NCI-H69 (cell line): Measurements from ENCODE around the gene CAMK1.

Experiments used
- DNase-seq: peaks from one replicate; lab custom pipeline; 2025; lab: John Stamatoyannopoulos, UW

The CAMK1 gene

DNA sequence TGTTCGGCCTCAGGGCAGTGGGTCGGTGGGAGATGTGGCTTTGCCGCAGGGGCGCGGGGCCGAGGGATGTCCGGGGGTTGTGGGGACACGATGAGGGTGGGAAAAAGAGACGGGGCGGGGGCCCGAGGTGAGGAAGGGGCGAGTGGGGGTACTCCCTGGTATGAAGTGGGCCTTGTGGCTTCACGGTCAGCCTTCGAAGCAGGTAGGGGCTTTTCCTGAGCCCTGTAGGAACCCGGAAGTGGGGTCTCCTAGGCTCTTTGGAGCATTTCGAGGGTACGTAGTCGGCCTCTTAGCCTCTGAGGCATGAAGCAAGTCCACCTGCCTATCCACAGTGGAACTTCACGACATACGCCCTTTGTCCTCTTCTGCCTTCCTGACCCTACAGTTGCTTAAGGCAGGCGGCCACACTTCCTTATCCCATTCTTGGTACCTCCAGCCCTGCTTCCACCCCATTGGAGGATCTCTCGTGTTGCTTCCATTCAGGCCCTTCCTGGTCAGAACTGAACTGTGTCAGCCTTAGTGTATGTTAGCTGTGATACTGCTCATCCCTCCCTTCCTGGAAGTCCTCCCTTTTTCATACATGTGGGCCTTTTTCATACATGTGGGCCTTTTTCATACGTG lies 23.5 kb upstream of the CAMK1 start:
- DNase-seq: peak; percentile 47

DNA sequence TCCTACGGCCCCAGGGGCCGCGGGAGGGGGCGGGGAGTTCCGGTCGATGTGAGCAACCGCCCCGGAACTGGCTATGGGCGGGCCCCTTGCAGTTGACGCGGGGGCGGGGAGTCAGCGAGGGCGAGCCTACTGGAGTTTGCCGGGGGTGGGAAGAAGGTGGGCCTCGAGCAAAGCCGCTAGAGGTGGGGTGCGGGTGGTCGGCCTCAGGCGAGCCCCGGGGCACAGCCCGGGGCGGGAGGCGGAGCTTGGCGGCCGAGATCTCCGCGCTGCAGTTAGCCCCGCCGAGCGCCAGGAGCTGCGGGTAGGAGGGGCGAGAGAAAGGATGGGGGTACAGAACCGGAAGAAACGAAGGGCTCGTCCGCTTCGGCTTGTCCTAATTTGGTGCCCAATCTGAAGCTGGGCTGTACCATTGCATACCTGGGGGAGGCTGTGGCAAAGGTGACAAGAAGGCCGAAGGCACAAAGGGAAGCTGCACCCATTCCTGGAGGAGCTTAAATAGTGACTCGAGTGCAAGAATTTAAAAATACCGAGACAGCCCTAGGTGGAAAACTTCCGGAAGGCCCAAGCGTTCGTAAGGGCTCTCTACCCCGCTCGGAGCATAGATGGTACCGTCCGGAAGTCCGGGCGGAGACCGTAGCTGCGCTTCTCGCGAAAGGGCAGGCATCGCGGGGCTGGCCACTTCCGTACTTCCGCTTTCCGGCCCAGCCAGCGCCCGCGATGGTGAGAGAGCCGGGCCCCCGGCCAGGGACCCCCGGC lies 22.8 kb upstream of the CAMK1 start, which contains the start of the genes ARPC4 and TADA3:
ARPC4 (plus strand) TSS at position 678 of the 756 bp plus-strand sequence; CDS start at position 718, 40 bp downstream.
TADA3 (minus strand) TSS at position 69 of the 756 bp plus-strand sequence. CDS start 1,007 bp downstream, outside the sequence.
- peak; percentile 94 for DNase-seq

DNA sequence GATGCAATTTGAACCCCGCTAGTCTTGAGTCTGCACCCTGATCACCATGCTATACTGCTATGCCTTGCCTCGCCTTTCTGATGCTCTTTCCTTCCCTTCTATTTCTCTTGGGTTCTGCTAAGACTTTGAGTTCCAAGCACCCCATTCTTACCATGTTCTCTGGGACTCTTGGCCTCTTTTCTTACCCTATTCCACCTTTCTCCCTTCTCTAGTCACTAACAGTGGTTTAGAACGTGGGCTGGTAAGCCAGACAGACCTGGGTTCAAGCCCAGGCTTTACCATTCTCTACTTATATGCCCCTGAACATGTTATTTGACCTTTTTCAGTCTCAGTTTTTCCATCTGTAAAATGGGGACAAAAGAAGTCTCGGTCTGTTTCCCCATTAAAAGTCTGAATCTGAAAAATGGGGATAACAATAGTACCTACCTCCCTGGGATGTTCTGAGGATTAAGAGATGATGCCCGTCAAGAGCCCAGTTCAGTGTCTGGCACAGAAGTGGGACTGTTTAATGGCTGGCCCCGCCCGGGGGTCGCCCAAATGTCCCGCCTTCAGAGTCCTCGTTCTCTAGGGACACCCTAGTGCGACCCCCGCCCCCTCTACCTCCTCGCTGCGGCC lies 22.1 kb upstream of the CAMK1 start:
- no peak for DNase-seq

- no peak for DNase-seq
These were observed 21.4 kb upstream of the CAMK1 start for GRCh38 chr3:9791127-9791526.

DNA sequence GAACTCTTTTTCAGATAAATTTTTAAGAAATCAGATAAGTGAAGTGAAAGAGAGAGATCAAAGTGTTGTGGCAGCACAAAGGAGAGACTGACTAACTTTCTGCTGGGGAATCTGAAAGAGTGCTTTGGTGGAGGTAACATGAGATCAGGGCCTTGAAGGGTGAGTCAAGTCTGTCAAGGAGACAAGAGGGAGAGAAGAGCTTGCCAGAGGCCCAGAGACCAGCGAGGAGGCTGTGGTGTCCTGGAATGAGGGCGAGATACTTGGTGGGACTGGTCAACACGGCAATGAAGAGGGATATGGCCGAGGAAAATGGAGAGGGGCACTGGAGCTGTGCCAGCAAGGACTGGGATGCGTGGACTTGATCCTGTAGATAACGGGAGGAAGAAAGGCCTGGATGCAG lies 18.0 kb upstream of the CAMK1 start:
- no peak for DNase-seq

DNA sequence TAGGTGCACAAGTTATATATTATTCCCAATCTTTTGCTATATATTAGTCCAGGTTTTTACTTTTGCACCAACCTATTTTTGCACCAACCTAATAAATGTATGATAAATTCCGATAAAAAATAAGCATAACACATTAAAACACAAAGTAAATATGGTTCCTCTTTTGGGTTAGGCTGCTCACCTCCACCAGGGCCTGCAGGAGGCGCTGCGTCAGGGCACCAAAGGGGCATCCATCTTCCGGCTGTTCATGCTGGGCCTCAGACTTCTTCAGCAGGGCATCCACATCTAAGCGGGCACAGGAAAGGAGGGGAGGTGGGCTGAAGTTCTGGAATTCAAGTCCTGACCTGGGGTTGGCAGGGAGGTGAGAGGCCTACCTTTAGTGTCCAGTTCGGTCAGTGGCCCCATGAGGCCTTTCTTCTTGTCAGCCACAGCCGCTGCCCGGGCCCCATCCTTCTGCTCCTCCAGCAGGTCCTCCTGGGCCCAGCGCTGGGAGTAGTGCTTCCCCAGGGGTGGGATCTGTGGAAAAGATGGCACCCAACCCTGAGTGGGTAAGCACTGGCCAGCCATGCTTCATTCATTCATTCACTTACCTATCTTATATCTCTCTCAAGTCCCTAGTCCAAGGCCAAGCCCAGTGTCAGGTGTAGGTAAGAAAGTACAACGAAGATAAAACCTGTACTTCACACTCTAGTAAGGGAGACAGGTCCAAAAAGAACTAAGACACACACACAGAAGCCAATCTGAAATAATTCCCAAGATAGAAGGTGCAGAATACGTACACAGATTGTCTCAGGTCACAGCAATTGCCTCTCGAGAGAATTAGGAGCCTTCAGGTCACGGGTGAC lies 17.3 kb upstream of the CAMK1 start:
- no peak for DNase-seq

DNA sequence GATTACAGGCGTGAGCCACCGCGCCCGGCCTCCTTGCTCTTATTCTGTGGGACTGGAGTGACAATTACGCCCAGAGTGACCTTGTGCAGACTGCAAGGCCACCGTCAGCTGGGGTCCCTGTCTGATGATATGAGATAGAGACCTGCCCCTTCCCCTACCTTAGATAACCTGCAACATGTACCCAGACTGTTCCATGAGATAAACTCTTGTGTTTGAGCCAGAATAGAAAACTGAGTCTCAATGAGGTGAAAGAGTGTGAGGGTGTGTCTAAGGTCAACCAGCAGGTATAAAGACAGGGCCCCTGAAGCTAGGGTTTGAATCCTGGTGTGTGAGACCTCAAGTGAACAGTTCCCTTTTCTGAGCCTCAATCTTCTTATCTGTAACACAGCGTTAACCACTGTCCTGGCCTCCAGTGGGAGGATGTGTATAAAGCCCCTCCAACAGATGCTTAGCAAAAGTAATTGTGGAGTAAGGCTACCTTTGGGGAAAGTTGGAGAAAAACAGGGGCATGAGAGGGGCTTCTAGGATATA lies 16.5 kb upstream of the CAMK1 start:
- DNase-seq: no peak

DNA sequence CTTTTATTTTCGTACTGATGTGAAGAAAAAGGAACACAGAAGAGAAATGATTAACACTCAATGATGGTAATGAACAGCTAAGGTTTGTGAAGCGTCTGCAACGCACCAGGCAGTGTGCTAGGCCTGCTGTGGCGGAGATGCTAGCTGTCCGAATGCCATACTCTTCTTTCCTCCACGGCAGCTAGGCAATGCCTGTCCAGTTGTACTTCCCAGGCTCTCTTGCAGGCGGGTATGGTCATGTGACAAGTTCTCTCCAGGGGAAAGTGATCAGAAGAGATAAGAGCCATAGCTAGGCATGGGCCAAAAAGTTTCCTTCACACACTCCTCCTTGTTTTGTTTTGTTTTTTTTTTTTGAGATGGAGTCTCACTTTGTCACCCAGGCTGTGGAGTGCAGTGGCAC lies 15.9 kb upstream of the CAMK1 start:
- no peak for DNase-seq

- no peak for DNase-seq
These were observed 15.2 kb upstream of the CAMK1 start for GRCh38 chr3:9784965-9785364.

DNA sequence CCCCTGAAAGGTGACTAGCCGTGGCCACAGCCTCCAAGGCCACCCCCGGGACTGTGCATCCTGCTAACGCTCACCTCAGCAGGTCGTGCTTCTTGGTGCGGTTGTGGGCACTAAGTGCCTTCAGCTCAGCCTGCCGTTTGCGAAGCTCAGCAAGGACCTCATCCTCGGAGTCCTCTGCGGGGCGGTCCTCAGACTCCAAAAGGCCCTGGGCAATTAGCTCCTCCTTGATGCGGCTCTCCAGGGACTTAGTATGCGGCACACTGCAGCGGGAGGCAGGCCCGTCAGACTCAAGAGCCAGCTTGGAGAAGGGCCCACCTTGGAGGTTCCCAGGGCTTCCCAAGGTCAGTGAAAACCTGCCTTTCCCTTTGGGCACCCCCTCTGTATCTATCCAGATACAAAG lies 14.2 kb upstream of the CAMK1 start:
- no peak for DNase-seq

- peak; percentile 12 for DNase-seq
These were observed 13.0 kb upstream of the CAMK1 start for GRCh38 chr3:9782770-9783169.

- DNase-seq: no peak
These were observed 12.3 kb upstream of the CAMK1 start for GRCh38 chr3:9781978-9782603.

DNA sequence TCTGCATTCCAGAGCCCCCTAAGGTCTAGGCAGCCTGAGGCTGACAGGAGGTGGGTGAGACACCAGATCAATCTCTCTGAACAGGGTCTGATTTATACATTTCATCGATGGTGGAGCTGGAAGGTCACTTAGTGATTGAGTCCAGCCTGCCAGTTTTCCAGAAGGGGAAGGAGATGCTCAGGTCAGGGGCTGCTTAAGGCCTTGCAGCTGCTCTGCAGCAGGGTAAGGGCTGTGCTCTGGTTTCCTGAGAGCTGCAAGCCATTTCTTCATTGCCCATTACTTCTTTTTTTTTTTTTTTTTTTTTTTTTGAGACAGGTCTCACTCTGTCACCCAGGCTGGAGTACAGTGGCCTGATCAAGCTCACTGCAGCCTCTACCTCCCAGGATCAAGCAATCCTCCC lies 11.8 kb upstream of the CAMK1 start:
- DNase-seq: no peak

DNA sequence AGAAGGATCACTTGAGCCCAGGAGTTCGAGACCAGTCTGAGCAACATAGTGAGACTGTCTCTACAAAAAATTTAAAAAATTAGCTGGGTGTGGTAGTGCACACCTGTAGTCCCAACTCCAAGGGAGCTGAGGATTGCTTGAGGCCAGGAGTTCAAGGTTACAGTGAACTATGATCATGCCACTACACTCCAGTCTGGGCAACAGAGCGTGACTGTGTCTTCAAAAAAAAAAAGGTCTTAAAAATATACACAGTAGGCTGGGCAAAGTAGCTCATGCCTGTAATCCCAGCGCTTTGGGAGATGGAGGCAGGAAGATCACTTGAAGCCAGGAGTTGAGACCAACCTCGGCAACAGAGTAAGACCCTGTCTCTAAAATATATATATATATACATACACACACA lies 11.2 kb upstream of the CAMK1 start:
- no peak for DNase-seq

GRCh38 chr3:9780458-9780812 lies 10.7 kb upstream of the CAMK1 start:
- DNase-seq: no peak

DNA sequence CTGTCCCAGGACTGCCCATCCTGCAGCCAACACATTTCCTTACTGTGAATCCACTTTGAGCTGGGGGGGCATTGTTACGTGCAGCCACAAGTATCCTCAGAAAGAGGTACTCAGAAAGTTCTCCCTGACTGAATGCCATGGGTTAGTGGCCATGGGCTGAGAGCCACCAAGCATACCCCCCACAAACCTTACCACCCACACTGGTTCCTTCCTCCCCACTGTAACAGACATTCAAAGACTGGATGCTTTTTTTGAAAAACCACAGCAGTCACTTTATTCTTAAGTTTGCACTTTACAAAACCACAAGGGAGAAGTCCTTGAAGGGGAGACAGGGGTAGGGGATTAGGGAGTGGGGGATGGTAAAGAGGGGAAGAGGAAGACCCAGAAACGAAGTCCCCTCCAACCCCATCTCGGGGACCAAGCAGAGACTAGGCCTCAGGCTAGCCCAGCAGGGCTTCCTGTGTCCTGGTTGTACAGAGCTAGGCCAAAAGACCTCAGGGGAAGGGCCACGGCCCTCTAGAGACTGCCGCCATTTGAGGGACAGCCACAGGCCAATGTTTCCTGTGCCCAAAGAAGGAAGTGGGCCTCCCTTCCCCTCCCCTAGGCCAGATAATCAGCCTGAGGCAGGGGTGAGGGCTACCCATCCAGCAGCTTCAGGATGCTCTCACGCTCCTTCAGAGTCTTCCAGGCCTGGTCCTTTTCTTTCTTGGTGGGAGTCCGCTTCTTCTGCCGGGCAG lies 10.1 kb upstream of the CAMK1 start:
- DNase-seq: no peak

DNA sequence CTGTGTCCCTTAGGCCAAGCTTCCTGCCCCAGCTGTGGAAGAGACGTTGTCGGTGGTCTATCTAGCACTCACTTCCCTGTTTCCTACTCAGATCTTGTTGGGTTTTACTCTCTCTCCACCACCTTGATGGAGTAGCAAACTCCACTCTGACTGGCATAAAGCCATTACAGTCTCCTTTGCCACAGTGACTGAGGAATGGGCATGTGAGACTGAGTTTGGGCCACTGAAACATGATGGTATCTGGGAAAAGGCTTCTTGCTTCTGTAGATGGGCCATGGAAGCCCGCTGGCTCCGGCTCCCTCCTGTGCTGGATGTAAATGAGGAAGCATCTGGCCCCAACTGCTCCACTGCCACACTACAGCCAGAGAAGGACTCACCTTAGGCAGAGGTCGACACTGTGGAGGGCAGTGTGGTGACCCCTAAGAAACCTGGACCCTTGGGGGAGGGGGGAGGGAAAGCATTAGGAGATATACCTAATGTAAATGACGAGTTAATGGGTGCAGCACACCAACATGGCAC lies 9.4 kb upstream of the CAMK1 start:
- no peak for DNase-seq

DNA sequence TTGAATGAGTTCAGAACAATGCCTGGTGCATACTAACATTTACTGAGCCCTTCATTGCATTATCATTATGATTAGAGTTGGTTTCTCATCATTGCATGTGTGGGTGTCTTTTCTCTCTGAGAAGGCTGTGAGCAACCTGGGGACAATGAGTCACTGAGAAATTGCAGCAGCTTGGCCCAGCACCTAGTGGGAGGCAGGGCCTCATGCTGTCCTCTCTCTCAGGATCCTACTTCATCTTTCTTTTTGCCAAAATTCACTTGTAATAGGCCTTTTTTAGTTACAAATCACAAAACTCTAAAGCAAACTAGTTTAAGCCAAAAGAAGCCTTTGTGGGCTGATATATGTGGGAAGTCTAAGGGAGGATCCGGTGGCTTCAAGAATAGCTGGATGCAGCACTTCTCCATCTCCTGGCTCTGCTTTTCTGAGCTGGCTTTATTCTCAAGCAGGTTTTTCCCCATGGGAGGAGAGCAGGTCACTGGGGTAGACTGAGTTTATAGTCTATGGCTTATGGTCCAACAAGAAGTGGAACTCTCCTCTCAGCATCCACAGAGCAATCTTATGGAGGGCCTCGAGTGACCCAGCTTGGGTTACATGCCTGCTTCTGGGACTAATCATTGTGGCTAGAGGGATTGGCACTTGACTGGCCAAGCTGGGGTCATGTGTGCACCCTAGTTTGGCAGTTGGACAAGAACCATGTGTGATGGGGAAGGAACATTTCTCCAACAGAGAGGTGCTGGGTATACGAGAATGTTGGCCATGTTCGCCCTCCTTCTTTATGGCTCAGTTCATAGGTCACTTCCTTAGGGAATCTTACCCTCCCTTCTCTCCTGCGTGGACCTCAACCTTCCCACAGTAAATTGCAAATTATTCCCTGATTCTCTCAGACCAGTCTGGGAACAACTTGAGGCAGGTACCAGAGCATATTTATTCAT lies 8.7 kb upstream of the CAMK1 start:
- DNase-seq: no peak

- DNase-seq: no peak
These were observed 7.9 kb upstream of the CAMK1 start for GRCh38 chr3:9777694-9778021.
